Gastroesophageal sphincter (tissue), 4 donors: ENCODE data around the gene LINC00305. TPM values are rescaled to one million over a fixed set of nuclear protein-coding genes. Genes with fewer than 3 reads are reported as not detected.

Source experiments
- ATAC-seq: fragments of 150-250 bp; one replicate; pipeline ENCODE4 v1.9.1; 2016; ENCODE audit warnings: mild to moderate bottlenecking, moderate library complexity
- H3K27ac ChIP-seq, 4 donors: fragments of 200-600 bp; sonication (generic) in 3 of 4; 1 replicate in 3 of 4; 2 replicates in 1 of 4; pipeline ENCODE4 v1.5.1; 2016 to 2019
- H3K27me3 ChIP-seq: fragments of 200-600 bp; sonication (generic); one replicate; pipeline ENCODE4 v1.5.1; 2019
- H3K36me3 ChIP-seq, 2 donors: fragments of 200-600 bp; sonication (generic); one replicate each; pipeline ENCODE4 v1.5.1; 2019; ENCODE audit warnings: control low read depth in 1 of 2
- H3K4me1 ChIP-seq, 3 donors: fragments of 200-600 bp; sonication (generic); 1 replicate in 2 of 3; 2 replicates in 1 of 3; pipeline ENCODE4 v1.5.1; 2016 to 2019; ENCODE audit warnings: control low read depth in 2 of 3
- H3K4me3 ChIP-seq, 2 donors: fragments of 200-600 bp; sonication (generic); one replicate each; pipeline ENCODE4 v1.5.1; 2019; ENCODE audit warnings: mild to moderate bottlenecking in 1 of 2, moderate library complexity in 1 of 2
- H3K9me3 ChIP-seq, 3 donors: fragments of 200-600 bp; sonication (generic); one replicate each; pipeline ENCODE4 v1.5.1; 2017 to 2019; ENCODE audit warnings: control low read depth in 2 of 3
- CTCF ChIP-seq, 4 experiments: fragments of 200-600 bp in 2 of 4; fragments of 450-650 bp in 2 of 4; sonication (generic) in 1 of 4; IDR thresholded peaks; one replicate each; pipeline ENCODE4 v1.5.1; 2017 to 2019; ENCODE audit warnings: antibody characterized with exemption in 4 of 4, mild to moderate bottlenecking in 2 of 4, moderate library complexity in 2 of 4
- EP300 ChIP-seq: sonication (generic); formaldehyde crosslinking; IDR thresholded peaks from one replicate; pipeline ENCODE4 v1.6.1; 2017; ENCODE audit warnings: antibody characterized with exemption, mild to moderate bottlenecking
- POLR2A ChIP-seq, 2 donors: fragments of 450-650 bp; IDR thresholded peaks; one replicate each; pipeline ENCODE4 v1.6.1; 2017; ENCODE audit warnings: antibody characterized with exemption in 2 of 2, mild to moderate bottlenecking in 2 of 2, moderate library complexity in 1 of 2
- POLR2AphosphoS5 ChIP-seq: sonication (generic); formaldehyde crosslinking; IDR thresholded peaks from one replicate; pipeline ENCODE4 v1.6.1; 2017; ENCODE audit warnings: antibody characterized with exemption
- WGBS, 2 donors: methylation state at CpG; one replicate each; pipeline ENCODE4 v1.1.5; 2018; ENCODE audit warnings: low coverage in 1 of 2; 5-methylcytosine and 5-hydroxymethylcytosine counted together
- total RNA-seq, 4 donors: library from RNA; depleted of rRNA; stranded (reverse); fragments of >200 nt; gene quantifications; one replicate each; pipeline ENCODE4 v1.1.0, GENCODE V29; 2016

The LINC00305 gene
- total RNA-seq, 4 donors from 2014 or later, result not detected

GRCh38 chr18:64110692-64111480 is 38.0 kb downstream of the LINC00305 start:
- no peaks in the 10 kb centered on the region for H3K36me3 ChIP-seq
- no peak for ATAC-seq
- H3K27ac ChIP-seq, result no peak overlapping the region
- no peak overlapping the region for H3K4me3 ChIP-seq
- peaks cover 2% of the 10 kb centered on the region for H3K27me3 ChIP-seq
- WGBS, 2 donors, result 61 to 70% methylated on average over 2 to 7 of the region's 7 CpGs
- TF ChIP-seq POLR2AphosphoS5, result no peak
- no peaks in the 10 kb centered on the region for H3K4me1 ChIP-seq
- no peaks in the 10 kb centered on the region for H3K9me3 ChIP-seq

- Histone ChIP-seq H3K4me3 (no peak overlapping the region), H3K36me3 (no peaks in the 10 kb centered on the region), H3K9me3 (no peaks in the 10 kb centered on the region), H3K27me3 (peaks cover 7% of the 10 kb centered on the region), H3K4me1 (no peaks in the 10 kb centered on the region), H3K27ac (no peak overlapping the region)
- no peak for ATAC-seq
- 89 to 95% methylated on average over 4 of the region's 4 CpGs for WGBS, 2 donors
- TF ChIP-seq POLR2AphosphoS5 (no peak), EP300 (no peak), CTCF (IDR thresholded peaks at IDR 0.05) (no peak), POLR2A (IDR thresholded peaks at IDR 0.05) (no peak)
Measured at GRCh38 chr18:64103986-64104385, 44.9 kb downstream of the LINC00305 start.

- no peak for ATAC-seq
Measured at GRCh38 chr18:64100116-64100922, 48.6 kb downstream of the LINC00305 start.

GRCh38 chr18:64099244-64099643 is 49.6 kb downstream of the LINC00305 start:
- no peaks in the 10 kb centered on the region for H3K9me3 ChIP-seq
- H3K4me3 ChIP-seq, result no peak overlapping the region
- no peak for TF ChIP-seq POLR2A (IDR thresholded peaks at IDR 0.05)
- no peak for TF ChIP-seq POLR2AphosphoS5
- no peak for TF ChIP-seq EP300
- no peak for TF ChIP-seq CTCF (IDR thresholded peaks at IDR 0.05)
- H3K36me3 ChIP-seq, result no peaks in the 10 kb centered on the region
- H3K27ac ChIP-seq, result no peak overlapping the region
- H3K27me3 ChIP-seq, result no peaks in the 10 kb centered on the region
- H3K4me1 ChIP-seq, result no peaks in the 10 kb centered on the region
- no peak for ATAC-seq
- WGBS, 2 donors, result 83 to 93% methylated on average over 3 of the region's 3 CpGs

More at GRCh38 chr18:64100116-64100922, 48.6 kb downstream of the LINC00305 start:
- H3K4me3 ChIP-seq, result no peak overlapping the region
- TF ChIP-seq POLR2AphosphoS5, result no peak
- TF ChIP-seq EP300, result no peak
- no peak for TF ChIP-seq POLR2A (IDR thresholded peaks at IDR 0.05)
- no peak for TF ChIP-seq CTCF (IDR thresholded peaks at IDR 0.05)
- no peaks in the 10 kb centered on the region for H3K4me1 ChIP-seq
- H3K36me3 ChIP-seq, result no peaks in the 10 kb centered on the region
- H3K27me3 ChIP-seq, result peaks cover 4% of the 10 kb centered on the region
- no peaks in the 10 kb centered on the region for H3K9me3 ChIP-seq
- 54 to 68% methylated on average over 5 to 6 of the region's 6 CpGs for WGBS, 2 donors
- H3K27ac ChIP-seq, result no peak overlapping the region

- no peaks in the 10 kb centered on the region for H3K4me1 ChIP-seq
- H3K36me3 ChIP-seq, result no peaks in the 10 kb centered on the region
- no peaks in the 10 kb centered on the region for H3K27me3 ChIP-seq
- TF ChIP-seq CTCF (IDR thresholded peaks at IDR 0.05) (no peak), EP300 (no peak), POLR2AphosphoS5 (no peak), POLR2A (IDR thresholded peaks at IDR 0.05) (no peak)
- WGBS, 2 donors, result 63 to 65% methylated on average over 3 of the region's 3 CpGs
- no peaks in the 10 kb centered on the region for H3K9me3 ChIP-seq
- no peak for ATAC-seq
- H3K27ac ChIP-seq, result no peak overlapping the region
- no peak overlapping the region for H3K4me3 ChIP-seq
Measured at GRCh38 chr18:64097497-64097896, 51.4 kb downstream of the LINC00305 start.
